HepG2 (cell line): ENCODE results near the gene IL3RA. TPM values are rescaled to one million over a fixed set of nuclear protein-coding genes. Genes with fewer than 3 reads are reported as not detected.

Experiments used
- ATAC-seq: fragments of 200-7000 bp; cut with Tn5 transposase; 3 replicates; pipeline ENCODE4 v1.9.1; 2020; ENCODE audit warnings: mild to moderate bottlenecking, moderate library complexity
- BruUV-seq: library from RNA; stranded (reverse); fragments of 400-500 nt; replicated peaks from 2 replicates; lab custom pipeline; 2021; lab: Mats Ljungman, UMichigan
- CTCF ChIA-PET: fragments of 300-600 bp; formaldehyde crosslinking; extraction: SDS; loops from one replicate; lab custom pipeline; 2021; ENCODE audit warnings: low total read pairs, inconsistent platforms, low intra/inter-chr PET ratio; lab: Yijun Ruan, JAX
- POLR2A ChIA-PET: fragments of 350-600 bp; sonication (Branson Sonifier 250); formaldehyde crosslinking; loops from one replicate; lab custom pipeline; 2020; ENCODE audit warnings: antibody characterized with exemption, inconsistent platforms; lab: Yijun Ruan, JAX
- DNase-seq: peaks from one replicate; pipeline ENCODE4 v3.0.0-alpha.2; 2015; ENCODE audit warnings: low spot score
- FAIRE-seq: peaks from 3 replicates; lab custom pipeline; 2011; peaks lifted over from hg19 to GRCh38; lab: Jason Lieb, UNC
- H2AFZ ChIP-seq: one replicate; pipeline ENCODE4 v1.6.1; 2011; ENCODE audit warnings: low read length, inconsistent platforms
- H3K27ac ChIP-seq: fragments of 300-600 bp; 3 replicates; pipeline ENCODE4 v1.8.0; 2011; ENCODE audit warnings: mixed run types, mild to moderate bottlenecking, mixed read lengths, low read length, inconsistent platforms; ENCODE audit not compliant: insufficient read depth; ENCODE audit errors: extremely low read length
- H3K27me3 ChIP-seq, 2 experiments: fragments of 200-600 bp in 1 of 2; 2 replicates in 1 of 2; 3 replicates in 1 of 2; pipeline versions ENCODE4 v1.6.0 to v1.8.0; 2011; ENCODE audit warnings: low read length in 2 of 2, mild to moderate bottlenecking in 2 of 2, moderate library complexity in 2 of 2, inconsistent platforms in 1 of 2; ENCODE audit not compliant: insufficient read depth in 2 of 2, control insufficient read depth in 1 of 2
- H3K36me3 ChIP-seq, 2 experiments: fragments of 200-600 bp in 1 of 2; replicated peaks in 1 of 2; 2 replicates in 1 of 2; 3 replicates in 1 of 2; pipeline versions ENCODE4 v1.5.1 to v1.8.0; 2011; ENCODE audit warnings: low read length in 2 of 2, inconsistent platforms in 1 of 2; ENCODE audit not compliant: insufficient read depth in 2 of 2, control insufficient read depth in 1 of 2
- H3K4me1 ChIP-seq: 2 replicates; pipeline ENCODE4 v1.5.1; 2012; ENCODE audit warnings: low read length, inconsistent platforms; ENCODE audit not compliant: insufficient read depth
- H3K4me2 ChIP-seq: 2 replicates; pipeline ENCODE4 v1.6.0; 2011; ENCODE audit warnings: low read depth, low read length, inconsistent platforms
- H3K4me3 ChIP-seq, 3 experiments: fragments of 200-600 bp in 1 of 3; sonication (generic), shearing (Covaris generic) in 1 of 3; replicated peaks in 1 of 3; 2 replicates each; pipeline ENCODE4 v1.5.1; 2011 to 2016; ENCODE audit warnings: low read length in 3 of 3, inconsistent platforms in 2 of 3, low read depth in 2 of 3, mild to moderate bottlenecking in 2 of 3, control low read depth in 1 of 3, mixed read lengths in 1 of 3; ENCODE audit not compliant: insufficient read depth in 1 of 3
- H3K79me2 ChIP-seq: one replicate; pipeline ENCODE4 v1.6.1; 2011; ENCODE audit warnings: low read length, inconsistent platforms; ENCODE audit not compliant: insufficient read depth
- H3K9ac ChIP-seq: 2 replicates; pipeline ENCODE4 v1.6.0; 2011; ENCODE audit warnings: mild to moderate bottlenecking, low read depth, low read length, inconsistent platforms; ENCODE audit not compliant: insufficient read depth
- H3K9me3 ChIP-seq: 2 replicates; pipeline ENCODE4 v1.5.1; 2012; ENCODE audit warnings: mild to moderate bottlenecking, low read length
- H4K20me1 ChIP-seq: 2 replicates; pipeline ENCODE4 v1.6.0; 2011; ENCODE audit warnings: inconsistent platforms, mild to moderate bottlenecking, low read length, moderate library complexity; ENCODE audit not compliant: insufficient read depth
- CERS6 ChIP-seq: sonication (generic); formaldehyde crosslinking; IDR thresholded peaks from 2 replicates; pipeline ENCODE4 v1.5.0; 2020; ENCODE audit warnings: missing genetic modification reagents
- FOXP1 ChIP-seq, 2 experiments: fragments of 450-650 bp in 1 of 2; IDR thresholded peaks; 2 replicates each; pipeline ENCODE4 v1.6.1; 2017 to 2018; ENCODE audit warnings: antibody characterized with exemption in 1 of 2
- KDM3A ChIP-seq: IDR thresholded peaks from 2 replicates; pipeline ENCODE4 v1.6.1; 2018; ENCODE audit warnings: low read depth, missing compliant biosample characterization
- PBX2 ChIP-seq: IDR thresholded peaks from 2 replicates; pipeline ENCODE4 v1.6.1; 2016; ENCODE audit warnings: control low read depth
- POLR2A ChIP-seq, 2 experiments: IDR thresholded peaks; 2 replicates each; pipeline ENCODE4 v1.6.1; 2011; ENCODE audit warnings: low read depth in 2 of 2, low read length in 2 of 2, mild to moderate bottlenecking in 1 of 2, moderate library complexity in 1 of 2; ENCODE audit not compliant: insufficient read depth in 1 of 2
- SALL1 ChIP-seq: sonication (generic); formaldehyde crosslinking; IDR thresholded peaks from 2 replicates; pipeline ENCODE4 v1.8.0; 2022; ENCODE audit warnings: mild to moderate bottlenecking, missing genetic modification reagents
- STAT6 ChIP-seq: sonication (generic); formaldehyde crosslinking; IDR thresholded peaks from 2 replicates; pipeline ENCODE4 v1.4.0; 2020; ENCODE audit warnings: missing genetic modification reagents, mild to moderate bottlenecking, borderline replicate concordance
- TCF12 ChIP-seq, 2 experiments: fragments of 450-650 bp in 1 of 2; sonication (generic) in 1 of 2; formaldehyde crosslinking in 1 of 2; IDR thresholded peaks; 2 replicates each; pipeline versions ENCODE4 v1.6.1 to v1.8.0; 2017 to 2022; ENCODE audit warnings: antibody characterized with exemption in 1 of 2, mild to moderate bottlenecking in 1 of 2, missing genetic modification reagents in 1 of 2, moderate library complexity in 1 of 2
- ZNF138 ChIP-seq: sonication (generic); formaldehyde crosslinking; IDR thresholded peaks from 2 replicates; pipeline ENCODE4 v1.5.0; 2020; ENCODE audit warnings: mild to moderate bottlenecking, low read depth, missing genetic modification reagents
- ZNF317 ChIP-seq: sonication (generic); formaldehyde crosslinking; IDR thresholded peaks from 2 replicates; pipeline ENCODE4 v1.5.0; 2020; ENCODE audit warnings: mild to moderate bottlenecking, missing genetic modification reagents
- ZNF333 ChIP-seq: sonication (generic); formaldehyde crosslinking; IDR thresholded peaks from 2 replicates; pipeline ENCODE4 v1.4.0; 2020; ENCODE audit warnings: mild to moderate bottlenecking, missing genetic modification reagents, borderline replicate concordance
- WGBS: methylation state at CpG from one replicate; pipeline ENCODE4 v1.1.6; 2017; ENCODE audit warnings: low lambda C conversion rate; 5-methylcytosine and 5-hydroxymethylcytosine counted together
- in situ Hi-C: cut with HindIII; loops from 2 replicates; pipeline ENCODE4 v1.10.0; 2017; ENCODE audit warnings: low pct_unique_long_range_greater_than_20kb; ENCODE audit not compliant: extremely low pct_ligation_motif_present
- intact Hi-C: fragments of 100-400 bp; cut with micrococcal nuclease; formaldehyde crosslinking; loops from one replicate; pipeline ENCODE4 v1.10.0; 2022; ENCODE audit not compliant: unreplicated experiment
- polyA plus RNA-seq, 8 experiments: library from polyadenylated mRNA; depleted of rRNA in 3 of 8; stranded (reverse) in 7 of 8; unstranded in 1 of 8; fragments of >200 nt; fragmentation: Illumina TruSeq in 4 of 8; extraction: Trizol in 4 of 8; gene quantifications; 2 replicates each; pipeline versions ENCODE4 v1.2.1 to v1.2.3, GENCODE V29; 2011 to 2016; ENCODE audit warnings: low read depth in 4 of 8, missing spikeins in 1 of 8, mixed read lengths in 1 of 8; ENCODE audit not compliant: insufficient read depth in 1 of 8
- total RNA-seq, 5 experiments: library from RNA; depleted of rRNA; stranded (reverse); fragments of >200 nt; fragmentation: Illumina TruSeq; extraction: Trizol; gene quantifications; 2 replicates each; pipeline ENCODE4 v1.2.3, GENCODE V29; 2016; ENCODE audit warnings: low read depth in 1 of 5
- TF ChIP-seq, protein P1 (sequence below): sonication (generic); formaldehyde crosslinking; IDR thresholded peaks from 2 replicates; pipeline ENCODE4 v1.5.0; 2020; ENCODE audit warnings: missing genetic modification reagents, mild to moderate bottlenecking, borderline replicate concordance
- TF ChIP-seq, protein P2 (sequence below): sonication (generic); formaldehyde crosslinking; IDR thresholded peaks from 2 replicates; pipeline ENCODE4 v1.4.0; 2020; ENCODE audit warnings: missing genetic modification reagents

IL3RA gene
- total and polyA plus RNA-seq, 2 of the 13 experiments (the other 11 are each of a cell fraction or from before 2014, with no cell fraction given): not detected

DNA sequence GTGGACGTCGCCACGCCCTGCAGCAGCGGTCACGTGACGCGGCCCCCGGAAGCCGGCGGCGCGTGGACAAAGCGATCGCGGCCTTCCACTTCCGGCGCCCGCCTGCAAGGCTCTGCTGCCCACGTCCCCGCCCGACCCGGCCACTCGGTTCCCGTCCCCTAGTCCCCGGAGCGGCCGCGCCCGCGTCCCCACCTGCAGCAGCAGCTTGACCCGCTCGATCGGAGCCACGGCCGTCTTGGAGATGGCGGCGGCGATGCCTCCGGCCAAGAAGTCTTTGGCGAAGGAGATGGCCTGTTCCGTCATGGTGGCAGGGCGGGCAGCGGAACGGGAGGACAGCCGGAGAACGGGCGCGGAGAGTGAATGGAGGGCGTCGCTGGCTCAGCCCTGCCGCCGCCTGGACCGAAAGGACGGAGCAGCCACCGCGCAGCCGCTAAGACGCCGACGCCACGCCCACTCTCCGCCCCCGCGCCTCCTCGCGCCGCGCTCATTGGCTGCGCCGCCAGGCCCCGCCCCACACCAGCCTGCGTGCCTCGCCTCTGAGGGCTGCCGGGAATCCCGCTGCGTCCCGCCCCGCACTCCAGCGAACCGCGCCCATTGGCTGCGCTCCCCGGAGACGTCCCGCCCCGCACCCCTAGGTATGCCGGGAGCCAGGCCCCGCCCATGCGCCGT lies 55.3 kb downstream of the IL3RA start, which contains the start of gene SLC25A6 (continued):
- TF ChIP-seq STAT6 (CRISPR knock-in tag): peak; percentile 8; the same call in 1 of the 2 replicates
- TF ChIP-seq ZNF317 (CRISPR knock-in tag): peak; percentile 75; the same call in 1 of the 2 replicates
- TF ChIP-seq PBX2 (CRISPR knock-in tag): no peak
- TF ChIP-seq POLR2A (IDR thresholded peaks at IDR 0.05; ENCODE audit: insufficient read depth in 1 of 2, low read depth in 2 of 2, low read length in 2 of 2): peak in 1 of 2 experiments; percentile 91; a peak in 2 of 4 replicates
- TF ChIP-seq, all 625 proteins: peak for 269

DNA sequence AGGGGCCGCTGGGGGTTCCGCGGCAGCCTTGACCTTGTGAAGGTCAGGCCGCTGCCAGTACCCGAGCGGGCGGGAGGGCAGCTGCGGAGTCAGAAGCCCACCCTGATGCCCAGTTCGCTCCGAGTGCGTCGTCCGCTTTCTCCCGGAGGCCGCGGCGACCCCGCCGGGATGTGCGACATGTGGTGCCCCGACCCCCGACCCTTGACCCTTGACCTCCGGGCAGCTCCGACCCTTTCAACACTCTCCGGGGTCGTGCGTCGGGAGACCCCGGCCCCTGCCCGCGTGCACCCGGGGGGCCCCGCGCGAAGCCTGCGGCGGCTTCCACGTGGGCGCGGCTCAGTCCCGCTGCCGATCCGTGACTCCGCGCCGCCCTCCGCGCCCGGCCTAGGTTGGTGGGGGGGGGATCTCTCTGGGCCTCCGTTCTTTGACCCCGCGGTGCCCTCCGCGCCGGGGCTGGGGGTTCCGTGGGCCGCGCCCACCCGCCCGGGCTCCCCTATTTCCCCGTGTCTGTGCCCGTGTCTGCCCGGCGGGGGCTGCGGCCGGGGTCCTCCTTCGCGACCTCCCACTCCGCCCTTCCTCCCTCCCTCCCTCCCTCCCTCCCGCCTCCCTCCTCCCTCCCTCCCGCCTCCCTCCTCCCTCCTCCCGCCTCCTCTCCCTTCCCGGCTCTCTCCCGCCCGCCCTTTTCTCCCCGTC lies 55.9 kb downstream of the IL3RA start:
- DNase-seq: no peak
- ChIA-PET POLR2A (no interaction called here), CTCF (no interaction called here)
- ATAC-seq: peak; percentile 54
- Histone ChIP-seq H3K79me2 (peaks cover 49% of the 10 kb centered on the region), H4K20me1 (peaks cover 50% of the 10 kb centered on the region), H3K9me3 (no peaks in the 10 kb centered on the region), H3K27me3 (no peaks in the 10 kb centered on the region; a peak in 1 of 5 replicates), H3K9ac (peak overlapping the region; percentile 97), H3K4me1 (peaks cover 50% of the 10 kb centered on the region), H3K4me2 (peak overlapping the region; percentile 79), H3K36me3 (peaks cover 24 to 42% of the 10 kb centered on the region in 2 experiments), H3K27ac (peak overlapping the region; percentile 99), H2AFZ (no peak overlapping the region), H3K4me3 (peak overlapping the region; percentile 60 to 96 (median 84))
- intact Hi-C loops: loop anchor here (5.0 kb wide), 1 partner anchor 60 kb away; the partner anchor contains the start of gene ASMTL
- no peak for FAIRE-seq
- no TSS peak for BruUV-seq
- in situ Hi-C loops: no loop called here
- WGBS: under 1% methylated on average over 24 of the region's 76 CpGs
- peak; percentile 44; the same call in 1 of the 2 replicates for TF ChIP-seq ZNF333 (CRISPR knock-in tag)
- TF ChIP-seq FOXP1 (IDR thresholded peaks at IDR 0.05): no peak
- no peak for TF ChIP-seq FOXP1 (CRISPR knock-in tag; IDR thresholded peaks at IDR 0.05)
- TF ChIP-seq, protein P1, sequence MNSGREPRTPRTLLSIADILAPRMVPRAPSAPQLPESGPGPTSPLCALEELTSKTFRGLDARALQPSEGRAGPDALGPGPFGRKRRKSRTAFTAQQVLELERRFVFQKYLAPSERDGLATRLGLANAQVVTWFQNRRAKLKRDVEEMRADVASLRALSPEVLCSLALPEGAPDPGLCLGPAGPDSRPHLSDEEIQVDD: peak; percentile 64; the same call in 1 of the 2 replicates
- TF ChIP-seq ZNF138 (CRISPR knock-in tag): no peak
- TF ChIP-seq KDM3A (CRISPR knock-in tag): 0 out of 2 replicates have a peak, but pooled peaks have one; percentile 41
- 0 out of 2 replicates have a peak, but pooled peaks have one; percentile 43 for TF ChIP-seq CERS6 (CRISPR knock-in tag)
- TF ChIP-seq SALL1 (CRISPR knock-in tag): peak; percentile 18; the same call in 1 of the 2 replicates
- no peak for TF ChIP-seq TCF12 (IDR thresholded peaks at IDR 0.05)
- TF ChIP-seq TCF12 (CRISPR knock-in tag; IDR thresholded peaks at IDR 0.05): peak; percentile 39; the same call in 1 of the 2 replicates
- TF ChIP-seq, protein P2, sequence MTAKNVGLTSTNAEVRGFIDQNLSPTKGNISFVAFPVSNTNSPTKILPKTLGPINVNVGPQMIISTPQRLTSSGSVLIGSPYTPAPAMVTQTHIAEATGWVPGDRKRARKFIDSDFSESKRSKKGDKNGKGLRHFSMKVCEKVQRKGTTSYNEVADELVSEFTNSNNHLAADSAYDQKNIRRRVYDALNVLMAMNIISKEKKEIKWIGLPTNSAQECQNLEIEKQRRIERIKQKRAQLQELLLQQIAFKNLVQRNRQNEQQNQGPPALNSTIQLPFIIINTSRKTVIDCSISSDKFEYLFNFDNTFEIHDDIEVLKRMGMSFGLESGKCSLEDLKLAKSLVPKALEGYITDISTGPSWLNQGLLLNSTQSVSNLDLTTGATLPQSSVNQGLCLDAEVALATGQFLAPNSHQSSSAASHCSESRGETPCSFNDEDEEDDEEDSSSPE (CRISPR knock-in tag): peak; percentile 42; the same call in 1 of the 2 replicates
